Transverse colon (tissue), 3 donors: ENCODE results near the gene FAM118B.

ENCODE experiments used
- CTCF ChIP-seq, 5 experiments: fragments of 200-600 bp in 3 of 5; fragments of 450-650 bp in 2 of 5; sonication (generic) in 3 of 5; IDR thresholded peaks; 1 replicate in 2 of 5; 2 replicates in 3 of 5; pipeline ENCODE4 v1.5.1; 2016 to 2017; ENCODE audit warnings: antibody characterized with exemption in 5 of 5, inconsistent platforms in 3 of 5, mild to moderate bottlenecking in 2 of 5, moderate library complexity in 1 of 5
- POLR2A ChIP-seq: fragments of 450-650 bp; IDR thresholded peaks from one replicate; pipeline ENCODE4 v1.6.1; 2016; ENCODE audit warnings: antibody characterized with exemption, mild to moderate bottlenecking, moderate library complexity

GRCh38 chr11:126257764-126258163 is 46.2 kb downstream of the FAM118B start:
- no peak for TF ChIP-seq CTCF (IDR thresholded peaks at IDR 0.05)
- no peak for TF ChIP-seq POLR2A
